ENCODE data around the gene IFT81.

GRCh38 chr12:110170535-110171185, 46.5 kb downstream of the IFT81 start:
- TF ChIP-seq CTCF (IDR thresholded peaks at IDR 0.05) (no peak), POLR2A (IDR thresholded peaks at IDR 0.05) (no peak)
